ENCODE data around the gene USF2. TPM values are rescaled to one million over a fixed set of nuclear protein-coding genes. Genes with fewer than 3 reads are reported as not detected.

The USF2 gene
- polyA plus RNA-seq, 1 donor = 100 TPM

DNA sequence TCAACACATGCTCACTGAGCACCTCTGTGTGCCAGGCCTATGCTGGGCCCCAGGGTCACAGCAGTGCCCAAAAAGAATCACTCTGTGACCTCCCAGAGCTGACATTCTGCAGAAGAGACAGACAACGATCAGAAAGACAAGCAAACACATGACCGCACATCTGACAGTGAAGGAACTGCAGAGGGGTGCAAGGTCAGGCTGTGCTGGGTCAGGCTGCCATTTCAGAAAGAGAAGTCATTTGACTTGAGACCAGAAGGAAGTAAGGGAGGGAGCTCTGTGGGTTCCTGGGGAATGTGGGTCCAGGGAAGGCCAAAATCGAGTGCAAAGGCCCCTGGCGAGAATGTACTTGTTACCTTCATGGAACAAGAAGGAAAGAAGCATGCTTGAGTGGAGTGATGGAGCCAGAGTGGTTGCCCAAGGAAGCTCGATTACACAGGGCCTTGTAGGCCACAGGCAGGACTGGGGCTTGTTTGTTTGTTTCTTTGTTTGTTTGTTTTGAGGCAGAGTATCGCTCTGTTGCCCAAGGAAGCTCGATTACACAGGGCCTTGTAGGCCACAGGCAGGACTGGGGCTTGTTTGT lies 48.8 kb downstream of the USF2 start:
- no peak for DNase-seq (ENCODE audit: low read depth)

DNA sequence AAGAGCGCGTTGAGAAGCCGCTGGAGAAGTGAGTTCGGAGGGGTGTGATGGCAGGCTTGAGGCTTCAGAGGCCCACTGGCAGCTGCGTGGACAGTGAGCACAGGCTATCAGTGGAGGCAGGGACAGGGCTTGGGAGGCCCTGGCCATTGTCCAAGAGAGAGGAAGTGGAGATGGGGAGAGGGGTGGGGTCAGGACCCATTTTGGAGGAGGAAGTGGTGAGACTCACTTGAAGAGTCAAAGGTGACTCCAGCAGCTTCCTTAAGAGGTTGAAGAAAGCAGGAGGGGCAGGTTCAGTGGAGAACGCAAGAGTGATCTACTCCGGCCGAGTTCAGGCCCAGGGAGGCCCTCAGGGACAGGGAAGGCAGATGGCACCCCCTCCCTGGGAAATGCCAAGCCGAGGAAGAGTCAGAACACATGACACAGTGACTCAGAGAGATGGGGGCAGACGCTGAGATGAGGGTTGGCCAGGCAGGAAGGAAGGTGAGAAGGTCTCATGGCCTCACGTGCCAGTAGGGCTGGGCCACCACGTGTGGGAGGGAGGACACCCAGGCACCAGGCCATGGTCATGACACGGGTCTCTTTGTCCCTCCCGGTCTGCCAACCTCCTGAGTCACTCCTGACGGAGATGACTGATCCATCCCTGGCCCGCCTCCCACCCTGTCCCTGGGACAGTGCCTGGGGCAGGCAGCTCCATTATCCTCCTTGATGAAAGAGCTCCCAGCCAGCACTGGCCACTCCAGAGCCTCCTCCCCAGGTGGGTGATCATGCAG lies 50.1 kb downstream of the USF2 start:
- DNase-seq (ENCODE audit: low read depth) = no peak

DNA sequence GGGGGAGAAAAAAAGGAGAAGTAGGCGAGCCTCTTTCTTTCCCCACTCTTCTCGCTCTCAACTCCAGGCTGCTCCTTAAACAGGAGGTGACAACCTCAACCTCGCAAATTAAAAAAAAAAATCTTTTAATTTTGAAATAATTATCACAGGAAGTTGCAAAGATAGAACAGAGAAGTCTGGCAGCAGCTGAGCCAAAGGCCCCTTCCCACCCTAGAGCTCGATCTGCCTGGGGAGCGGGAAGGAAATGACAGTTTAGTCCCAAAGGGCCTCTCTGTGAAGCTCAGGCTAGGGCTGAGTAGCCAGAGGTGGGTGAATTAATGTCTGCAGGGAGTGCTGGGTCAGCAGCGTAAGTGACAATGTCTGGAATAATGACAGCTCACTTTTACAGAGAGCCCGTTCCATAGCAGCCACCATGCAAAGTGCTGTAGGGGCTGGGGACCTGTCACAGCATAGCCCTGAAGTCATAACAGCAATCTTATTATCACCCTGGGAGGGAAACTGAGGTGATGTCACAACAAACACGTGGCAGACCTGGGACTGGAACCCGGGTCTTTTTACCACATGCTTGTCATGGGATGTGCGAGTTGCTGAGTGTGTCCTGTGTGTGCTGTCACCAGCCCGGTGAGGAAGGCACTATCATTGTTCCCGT lies 51.4 kb downstream of the USF2 start:
- DNase-seq (ENCODE audit: low read depth) = no peak

- no peak for DNase-seq (ENCODE audit: low read depth)
These were observed 52.5 kb downstream of the USF2 start for GRCh38 chr19:35321291-35321690.

DNA sequence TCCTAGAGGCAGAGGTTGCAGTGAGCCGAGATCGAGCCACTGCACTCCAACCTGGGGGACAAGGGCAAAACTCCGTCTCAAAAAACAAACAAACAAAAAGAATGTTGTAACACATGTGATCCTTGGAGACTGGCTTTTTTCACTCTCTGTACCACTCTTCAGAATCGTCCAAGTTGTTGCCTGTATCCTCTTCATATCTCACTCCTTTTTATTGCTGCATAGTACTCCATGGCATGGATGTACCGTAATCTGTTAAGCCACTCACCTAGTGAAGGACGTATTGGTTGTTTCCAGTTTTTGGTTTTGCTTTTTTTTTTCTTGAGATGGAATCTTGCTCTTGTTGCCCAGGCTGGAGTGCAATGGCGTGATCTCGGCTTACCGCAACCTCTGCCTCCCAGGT lies 53.3 kb downstream of the USF2 start:
- DNase-seq (ENCODE audit: low read depth) = no peak

- DNase-seq (ENCODE audit: low read depth) = no peak
These were observed 58.9 kb downstream of the USF2 start for GRCh38 chr19:35327642-35328041.

DNA sequence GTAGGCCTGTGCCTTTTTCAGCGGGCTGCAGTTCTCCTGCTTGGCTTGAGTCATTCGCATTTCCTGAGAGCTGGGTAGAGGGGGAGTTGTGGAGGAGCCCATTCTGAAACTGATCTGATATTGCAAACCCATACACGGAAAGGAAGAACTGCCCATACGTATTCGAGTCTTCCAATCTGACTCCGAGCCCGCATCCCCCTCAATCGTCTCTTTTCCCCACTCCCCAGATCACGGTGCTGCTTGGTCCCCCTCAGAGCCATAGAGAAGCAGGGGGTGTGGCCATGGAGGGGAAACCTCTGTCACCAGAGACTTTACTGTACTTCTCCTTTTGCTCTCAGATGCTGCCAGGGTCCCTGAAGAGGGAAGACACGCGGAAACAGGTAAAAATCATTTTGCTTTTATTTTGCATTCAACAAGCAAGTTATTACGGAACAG lies 60.1 kb downstream of the USF2 start, which contains the start of gene CD22:
Gene CD22, plus strand, starts transcription at position 337 of the 435 bp plus-strand sequence. CDS start 2,854 bp downstream, outside the sequence.
- no peak for DNase-seq (ENCODE audit: low read depth)

DNA sequence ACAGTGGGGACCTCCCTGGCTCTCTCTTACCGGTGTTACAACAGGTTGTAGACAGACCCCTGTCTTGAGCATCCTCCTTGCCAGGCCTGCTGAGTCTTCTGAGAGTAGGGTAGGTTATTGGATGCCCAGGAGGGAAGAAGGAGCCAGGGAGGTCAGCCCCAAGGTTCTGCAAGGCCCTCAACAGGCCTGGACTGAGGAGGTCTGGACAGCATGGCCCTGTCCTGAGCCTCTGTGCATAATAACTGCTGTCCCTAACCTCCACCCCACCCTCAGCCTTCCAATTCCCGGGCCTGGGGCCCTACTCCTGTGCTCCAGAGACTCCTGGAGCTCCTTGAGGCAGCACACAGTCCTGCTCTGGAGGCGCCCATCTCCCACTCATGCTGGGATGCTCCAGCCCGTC lies 60.6 kb downstream of the USF2 start:
- no peak for DNase-seq (ENCODE audit: low read depth)

Other genes starting within 250 kb of the USF2 start
- gene SCN1B, start 238.5 kb upstream of the USF2 start, polyA plus RNA-seq (ENCODE audit: insufficient read length) = 6.3 TPM
- gene HPN, start 227.2 kb upstream of the USF2 start, polyA plus RNA-seq (ENCODE audit: insufficient read length) = 0.23 TPM
- gene FXYD3, start 153.1 kb upstream of the USF2 start, polyA plus RNA-seq (ENCODE audit: insufficient read length) = 0.42 TPM
- gene LGI4, start 133.9 kb upstream of the USF2 start, polyA plus RNA-seq (ENCODE audit: insufficient read length) = 9.0 TPM
- 261 TPM for gene FXYD1, start 130.1 kb upstream of the USF2 start, polyA plus RNA-seq (ENCODE audit: insufficient read length)
- gene FXYD7, start 125.7 kb upstream of the USF2 start, polyA plus RNA-seq (ENCODE audit: insufficient read length) = 1.0 TPM
- 16.2 TPM for gene FXYD5, start 114.2 kb upstream of the USF2 start, polyA plus RNA-seq (ENCODE audit: insufficient read length)
- not detected for gene FAM187B, start 40.2 kb upstream of the USF2 start, polyA plus RNA-seq (ENCODE audit: insufficient read length)
- gene LSR, start 20.0 kb upstream of the USF2 start, polyA plus RNA-seq (ENCODE audit: insufficient read length) = 3.7 TPM
- gene HAMP, start 13.6 kb downstream of the USF2 start, polyA plus RNA-seq (ENCODE audit: insufficient read length) = 0.15 TPM
- gene MAG, start 23.2 kb downstream of the USF2 start, polyA plus RNA-seq (ENCODE audit: insufficient read length) = 0.33 TPM
- gene CD22, start 60.2 kb downstream of the USF2 start, polyA plus RNA-seq (ENCODE audit: insufficient read length) = 0.82 TPM
- not detected for gene FFAR1, start 78.9 kb downstream of the USF2 start, polyA plus RNA-seq (ENCODE audit: insufficient read length)
- gene FFAR3, start 89.5 kb downstream of the USF2 start, polyA plus RNA-seq (ENCODE audit: insufficient read length) = 0.08 TPM
- gene GPR42, start 102.1 kb downstream of the USF2 start, polyA plus RNA-seq (ENCODE audit: insufficient read length) = not detected
- 0.09 TPM for gene FFAR2, start 179.3 kb downstream of the USF2 start, polyA plus RNA-seq (ENCODE audit: insufficient read length)
- not detected for gene KRTDAP, start 221.5 kb downstream of the USF2 start, polyA plus RNA-seq (ENCODE audit: insufficient read length)
- 0.59 TPM for gene DMKN, start 244.7 kb downstream of the USF2 start, polyA plus RNA-seq (ENCODE audit: insufficient read length)